ENCODE data around the gene VIPR2.
"Not testable (repeated sequence)": the region's sequence is repeated elsewhere in the genome, so short reads cannot be mapped to it uniquely, and the experiment has no call there.

The VIPR2 gene

DNA sequence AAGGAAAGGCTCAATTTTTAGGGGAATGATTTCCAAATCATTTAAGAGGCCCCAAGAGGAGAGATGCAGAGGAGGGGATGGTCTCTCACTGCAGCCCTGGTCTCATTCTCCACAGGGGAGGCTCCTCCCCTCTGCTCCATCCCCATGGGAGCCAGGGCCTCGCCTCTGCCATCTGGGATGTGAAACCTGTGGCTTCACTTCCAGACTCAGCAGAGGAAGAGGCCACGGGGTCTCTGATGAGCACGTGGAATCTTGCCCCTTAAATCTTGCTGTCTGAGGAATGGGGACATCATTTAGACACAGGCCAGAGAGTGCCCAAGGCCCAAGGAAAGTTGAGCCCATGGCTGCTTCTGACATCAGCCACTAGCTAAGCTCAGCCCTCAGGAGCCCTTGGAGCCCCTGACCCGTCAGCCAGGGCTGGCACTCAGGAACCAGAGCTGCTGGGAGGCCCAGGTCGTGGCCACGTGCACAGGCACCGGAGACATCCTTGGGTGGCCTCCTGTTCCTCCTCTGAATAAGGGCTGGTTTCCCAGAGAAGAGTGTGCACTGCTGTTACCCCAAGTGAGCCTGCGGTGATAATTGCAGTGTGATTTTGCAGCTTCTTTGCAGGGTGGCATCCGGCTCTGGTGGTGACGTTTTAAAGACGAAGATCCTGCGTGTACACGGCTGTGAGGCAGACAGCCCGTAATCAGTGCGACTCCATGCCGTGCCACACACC is 50.5 kb downstream of the VIPR2 start:
- no peak for DNase-seq (ENCODE audit: low read depth in 2 of 3, low spot score in 1 of 3)

DNA sequence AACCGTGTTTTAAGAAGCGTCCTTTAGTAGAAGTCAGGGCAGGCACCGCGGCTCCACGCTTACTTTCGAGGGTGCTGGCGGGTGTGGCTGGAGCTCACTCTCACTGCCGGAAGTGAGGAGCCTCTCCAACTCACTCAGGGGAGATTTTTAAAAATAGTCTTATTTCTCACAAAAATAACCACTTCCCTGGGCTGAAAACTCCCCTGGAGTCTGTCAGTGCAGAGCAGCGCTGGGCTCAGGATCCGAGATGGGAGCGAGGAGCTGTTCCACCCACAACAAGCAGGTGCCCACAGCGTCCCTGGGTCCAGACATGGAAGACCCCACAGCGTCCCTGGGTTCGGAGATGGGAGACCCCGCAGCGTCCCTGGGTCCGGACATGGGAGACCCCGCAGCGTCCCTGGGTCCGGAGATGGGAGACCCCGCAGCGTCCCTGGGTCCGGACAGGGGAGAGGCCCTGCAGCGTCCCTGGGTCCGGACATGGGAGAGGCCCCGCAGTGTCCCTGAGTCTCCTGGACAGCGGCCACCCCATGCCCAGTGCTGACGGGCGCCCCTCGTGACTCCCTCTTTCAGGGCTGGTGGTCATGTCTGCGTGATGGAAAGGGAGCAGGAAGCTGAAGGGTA is 51.2 kb downstream of the VIPR2 start:
- DNase-seq (ENCODE audit: low read depth in 2 of 3, low spot score in 1 of 3), result no peak

DNA sequence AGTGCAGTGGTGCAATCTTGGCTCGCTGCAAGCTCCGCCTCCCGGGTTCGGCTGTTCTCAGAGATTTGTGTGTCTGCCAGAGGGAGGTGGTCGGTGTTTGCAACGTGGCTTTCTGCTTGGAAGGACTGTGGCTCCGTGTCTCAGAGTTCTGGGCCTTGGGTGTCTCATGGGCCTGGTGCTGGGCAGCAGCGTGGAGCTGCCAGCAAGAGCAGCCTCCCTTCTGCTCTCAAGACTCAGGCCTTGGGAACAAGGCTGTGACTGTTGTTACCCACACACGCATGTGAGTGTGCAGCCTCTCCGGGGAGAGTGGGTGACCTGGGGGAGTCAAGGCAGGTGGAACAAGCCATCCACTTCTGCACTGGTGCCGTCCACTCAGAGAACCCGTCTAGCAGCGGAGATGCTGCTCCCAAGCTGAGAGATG is 52.0 kb downstream of the VIPR2 start:
- no peak for DNase-seq (ENCODE audit: low read depth in 2 of 3, low spot score in 1 of 3)

DNA sequence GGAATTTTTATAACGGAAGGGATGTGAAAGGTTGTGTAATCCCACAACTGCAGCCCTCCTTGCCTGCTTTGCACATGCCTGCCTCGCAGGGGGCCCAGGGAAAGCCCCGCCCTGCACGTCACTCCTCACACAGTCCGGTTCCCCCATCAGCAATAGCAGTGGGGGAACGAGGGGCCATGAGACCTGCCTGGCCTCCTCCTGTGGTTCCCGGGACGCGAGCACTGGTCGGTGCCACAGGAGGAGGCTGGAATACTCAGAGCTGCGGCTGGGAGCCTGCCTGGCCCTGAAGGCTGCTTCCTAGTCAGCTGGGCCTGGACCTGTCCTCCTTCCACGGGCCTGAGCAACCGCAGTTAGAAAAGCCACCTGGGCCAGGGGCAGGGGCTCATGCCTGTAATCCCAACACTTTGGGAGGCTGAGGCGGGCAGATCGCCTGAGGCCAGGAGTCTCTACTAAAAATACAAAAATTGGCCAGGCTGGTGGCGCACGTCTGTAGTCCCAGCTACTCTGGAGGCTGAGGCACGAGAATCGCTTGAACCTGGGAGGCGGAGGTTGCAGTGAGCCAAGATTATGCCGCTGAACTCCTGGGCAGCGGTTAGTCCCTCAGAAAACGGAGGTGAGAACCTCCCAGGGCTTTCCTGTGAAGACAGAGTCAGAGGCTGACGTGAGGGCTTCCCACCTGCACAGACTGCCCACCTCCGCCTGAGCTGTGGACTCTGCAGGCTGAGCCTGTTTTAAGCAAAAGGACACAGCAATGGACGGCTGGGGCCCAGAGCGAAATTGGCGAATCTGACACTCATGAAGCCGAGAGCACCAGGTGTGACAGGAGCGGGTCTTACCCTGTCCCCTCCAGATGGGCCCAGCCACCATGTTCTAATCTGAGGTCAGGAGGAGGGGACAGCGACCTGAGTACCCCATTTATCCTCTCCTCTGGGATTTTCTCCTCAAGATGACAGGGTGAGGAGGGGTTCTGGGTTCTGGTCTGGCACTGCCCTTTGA is 52.9 kb downstream of the VIPR2 start:
- DNase-seq (ENCODE audit: low read depth in 2 of 3, low spot score in 1 of 3), result no peak

DNA sequence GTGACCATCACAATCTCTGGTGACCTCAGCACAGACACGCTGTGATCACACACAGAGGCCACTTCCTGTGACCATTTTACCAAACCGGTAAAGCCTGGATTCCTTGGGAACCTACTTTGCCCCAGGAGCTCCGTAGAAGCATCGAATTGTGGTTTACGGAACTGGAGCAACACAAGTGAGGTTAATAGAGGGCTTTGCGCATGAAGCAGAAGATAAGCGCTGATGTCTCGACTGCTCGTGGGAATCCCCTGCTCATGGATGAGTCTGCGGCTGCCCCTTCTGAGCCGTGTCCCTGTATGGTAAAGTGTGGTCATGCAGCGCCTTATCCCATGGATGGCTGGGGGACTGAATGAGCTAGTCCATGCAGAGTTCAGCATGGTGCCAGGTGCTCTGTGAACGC is 53.6 kb downstream of the VIPR2 start:
- no peak for DNase-seq (ENCODE audit: low read depth in 2 of 3, low spot score in 1 of 3)

DNA sequence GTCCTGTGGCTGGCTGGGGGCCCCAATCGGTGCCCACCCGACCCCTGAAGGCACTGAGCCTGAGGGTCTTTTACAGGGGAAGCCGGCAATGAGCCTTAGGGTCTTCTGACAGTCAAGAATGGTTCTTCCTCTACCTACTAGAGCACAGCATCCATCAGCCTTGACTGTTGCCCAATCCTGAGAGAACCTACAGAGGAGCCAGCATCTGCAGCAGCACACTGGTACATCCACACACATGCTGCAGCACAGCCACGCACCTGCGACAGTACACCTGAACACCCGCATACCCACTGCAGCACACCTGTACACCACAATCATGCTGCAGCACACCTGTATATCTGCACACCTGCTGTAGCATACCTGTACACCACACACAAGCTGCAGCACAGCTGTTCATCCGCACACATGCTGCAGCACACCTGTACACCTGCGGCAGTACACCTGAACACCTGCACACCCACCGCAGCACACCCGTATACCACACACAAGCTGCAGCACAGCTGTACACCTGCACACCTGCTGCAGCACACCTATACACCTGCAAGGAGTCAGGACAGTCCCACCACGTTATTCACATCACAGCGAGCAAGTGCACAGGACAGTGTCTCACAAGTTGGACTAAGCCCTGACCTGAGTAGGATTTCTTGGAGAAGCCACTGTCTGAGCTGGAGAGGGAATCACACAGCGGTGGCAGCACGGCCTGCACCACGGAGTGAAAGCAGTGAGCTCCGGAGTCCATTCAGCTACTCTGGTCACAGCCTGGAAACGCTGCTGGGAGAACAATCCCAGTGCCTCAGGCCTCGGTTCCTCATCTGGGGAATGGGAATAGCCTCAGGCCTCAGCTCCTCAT is 56.4 kb downstream of the VIPR2 start:
- DNase-seq (ENCODE audit: low read depth in 2 of 3, low spot score in 1 of 3), result no peak

DNA sequence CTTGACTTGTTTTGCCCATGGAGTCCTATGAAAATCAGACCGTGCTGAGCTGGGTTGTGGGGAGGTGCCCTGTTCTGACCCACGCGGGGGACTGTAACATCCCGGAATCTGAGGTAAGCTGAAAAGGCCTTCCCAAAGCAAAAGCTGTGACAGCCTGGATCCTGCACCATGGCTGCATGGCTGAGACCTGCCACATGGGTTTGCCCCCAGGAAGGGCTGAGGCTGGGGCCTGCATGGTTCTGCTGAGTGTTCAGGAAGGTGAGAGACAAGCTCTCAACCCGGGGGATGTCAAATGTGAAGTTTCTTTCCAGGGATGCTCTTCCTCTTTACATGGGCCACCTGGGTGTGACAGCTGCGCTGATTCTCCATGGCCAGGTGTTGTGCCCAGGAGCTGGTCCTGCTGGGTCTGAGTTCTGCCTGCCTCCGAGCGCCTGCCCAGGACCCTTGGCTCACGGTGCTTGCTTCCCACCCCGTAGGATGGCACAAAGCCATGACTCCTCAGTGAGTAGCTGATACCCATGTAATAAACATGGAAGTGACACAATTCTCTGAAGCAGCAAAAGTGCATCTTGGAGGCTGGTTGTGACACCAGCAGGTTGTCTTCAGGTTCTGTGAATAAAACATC is 58.3 kb downstream of the VIPR2 start:
- no peak for DNase-seq (ENCODE audit: low read depth in 2 of 3, low spot score in 1 of 3)

DNA sequence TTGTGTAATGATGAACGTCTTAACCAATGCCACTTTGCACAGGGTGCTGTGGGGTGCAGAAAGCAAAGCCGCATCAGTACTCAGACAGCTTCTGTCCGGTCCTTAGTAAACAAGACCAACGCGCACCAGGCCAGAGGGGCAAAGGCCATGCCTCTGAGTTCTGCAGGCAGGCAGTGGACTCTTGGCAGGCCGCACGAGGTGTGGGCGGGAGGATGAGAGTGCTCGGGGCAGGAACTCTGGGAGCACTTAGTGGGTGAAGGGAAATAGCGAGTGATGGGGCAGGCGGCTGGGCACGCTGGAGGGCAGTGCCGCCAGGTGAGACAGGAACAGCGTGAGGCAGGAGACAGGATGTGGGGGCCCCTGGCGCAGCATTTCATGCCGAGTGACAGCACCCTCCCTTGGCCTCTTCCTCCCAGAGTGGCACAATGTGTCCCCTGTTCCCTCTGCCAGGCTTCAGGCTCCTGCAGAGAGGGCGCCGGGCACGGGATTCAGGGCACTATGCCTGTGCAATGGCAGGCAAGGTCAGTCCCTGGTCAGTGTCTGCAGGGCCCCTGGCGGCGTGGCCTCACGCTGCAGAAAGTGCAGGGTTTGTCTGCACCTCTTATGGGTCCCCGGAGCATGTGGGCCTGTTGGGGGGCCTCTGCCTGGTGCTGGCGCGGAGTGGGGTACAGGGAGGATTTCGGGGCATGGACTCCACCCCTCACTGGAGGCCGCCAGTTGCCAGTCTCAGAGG is 60.4 kb downstream of the VIPR2 start:
- DNase-seq (ENCODE audit: low read depth in 2 of 3, low spot score in 1 of 3), result no peak

DNA sequence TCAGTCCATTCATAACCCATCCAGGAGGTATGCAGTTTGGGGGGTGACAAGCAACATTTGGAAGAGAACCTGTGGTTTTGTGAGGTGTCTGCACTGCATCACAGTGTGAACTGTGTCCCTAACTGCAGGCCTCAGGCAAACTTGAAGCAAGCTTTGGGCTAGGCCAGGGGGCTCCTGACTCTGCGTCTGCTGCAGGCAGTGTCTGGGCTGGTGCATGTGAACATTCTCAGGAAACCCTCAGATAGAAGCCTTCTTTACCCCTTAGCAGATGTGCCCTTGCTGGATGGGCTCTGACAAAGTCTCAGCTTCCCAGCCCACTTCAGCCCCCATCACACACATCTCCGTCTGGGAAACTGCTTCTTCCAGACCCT is 61.0 kb downstream of the VIPR2 start:
- DNase-seq (ENCODE audit: low read depth in 2 of 3, low spot score in 1 of 3), result no peak

DNA sequence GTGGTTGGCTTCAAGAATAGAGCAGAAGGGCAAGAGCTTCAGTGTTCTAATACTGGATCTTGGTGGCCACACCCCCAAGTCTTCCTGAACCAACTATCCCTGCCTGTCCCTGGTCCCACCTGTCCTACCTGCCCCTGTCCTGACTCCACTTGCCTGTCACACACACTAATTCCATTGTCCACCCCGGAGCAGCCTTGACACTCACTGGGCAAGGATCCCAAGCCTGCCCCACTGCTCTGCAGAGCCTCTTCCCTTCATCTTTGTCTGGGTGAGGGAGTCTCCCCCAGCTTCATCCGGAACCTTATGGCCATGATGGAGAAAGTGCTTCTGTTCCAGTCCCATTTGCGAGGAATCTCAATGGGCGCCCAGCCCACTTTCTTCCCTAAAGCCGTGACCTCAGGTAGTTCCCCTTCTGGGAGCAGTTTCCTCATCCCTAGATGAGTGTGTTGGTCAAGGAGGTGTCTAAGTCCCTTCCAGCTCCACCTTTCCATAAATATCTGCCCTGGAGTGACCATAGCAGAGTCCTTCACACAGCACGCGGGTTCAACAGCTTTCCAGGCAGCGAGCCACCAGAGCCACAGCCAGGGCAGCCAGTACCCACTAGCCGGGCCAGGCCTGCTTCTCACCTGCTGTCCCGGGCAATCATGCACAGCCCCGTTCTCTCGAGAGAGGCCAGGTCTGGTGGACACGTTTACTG is 61.5 kb downstream of the VIPR2 start:
- DNase-seq (ENCODE audit: low read depth in 2 of 3, low spot score in 1 of 3), result no peak

DNA sequence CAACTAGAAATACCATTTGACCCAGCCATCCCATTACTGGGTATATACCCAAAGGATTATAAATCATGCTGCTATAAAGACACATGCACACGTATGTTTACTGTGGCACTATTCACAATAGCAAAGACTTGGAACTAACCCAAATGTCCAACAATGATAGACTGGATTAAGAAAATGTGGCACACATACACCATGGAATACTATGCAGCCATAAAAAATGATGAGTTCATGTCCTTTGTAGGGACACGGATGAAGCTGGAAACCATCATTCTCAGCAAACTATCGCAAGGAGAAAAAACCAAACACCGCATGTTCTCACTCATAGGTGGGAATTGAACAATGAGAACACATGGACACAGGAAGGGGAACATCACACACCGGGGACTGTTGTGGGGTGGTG is 62.6 kb downstream of the VIPR2 start:
- DNase-seq (ENCODE audit: low read depth in 2 of 3, low spot score in 1 of 3), result not testable (repeated sequence)

DNA sequence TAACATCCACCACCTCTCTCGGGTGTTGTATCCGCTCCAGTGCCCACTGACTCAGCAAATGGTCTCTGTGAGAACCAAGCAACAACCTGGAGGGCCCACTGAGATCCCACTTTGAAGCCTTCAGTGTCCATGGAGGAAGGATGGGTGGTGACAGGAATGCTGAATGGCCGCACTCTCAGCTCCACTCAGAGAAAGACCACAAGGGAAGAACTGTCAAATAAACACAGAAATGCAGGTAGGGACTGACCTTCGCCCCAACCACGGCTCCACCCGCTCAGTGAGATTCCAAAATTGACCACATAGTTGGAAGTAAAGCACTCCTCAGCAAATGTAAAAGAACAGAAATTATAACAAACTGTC is 65.8 kb downstream of the VIPR2 start:
- no peak for DNase-seq (ENCODE audit: low read depth in 2 of 3, low spot score in 1 of 3)

DNA sequence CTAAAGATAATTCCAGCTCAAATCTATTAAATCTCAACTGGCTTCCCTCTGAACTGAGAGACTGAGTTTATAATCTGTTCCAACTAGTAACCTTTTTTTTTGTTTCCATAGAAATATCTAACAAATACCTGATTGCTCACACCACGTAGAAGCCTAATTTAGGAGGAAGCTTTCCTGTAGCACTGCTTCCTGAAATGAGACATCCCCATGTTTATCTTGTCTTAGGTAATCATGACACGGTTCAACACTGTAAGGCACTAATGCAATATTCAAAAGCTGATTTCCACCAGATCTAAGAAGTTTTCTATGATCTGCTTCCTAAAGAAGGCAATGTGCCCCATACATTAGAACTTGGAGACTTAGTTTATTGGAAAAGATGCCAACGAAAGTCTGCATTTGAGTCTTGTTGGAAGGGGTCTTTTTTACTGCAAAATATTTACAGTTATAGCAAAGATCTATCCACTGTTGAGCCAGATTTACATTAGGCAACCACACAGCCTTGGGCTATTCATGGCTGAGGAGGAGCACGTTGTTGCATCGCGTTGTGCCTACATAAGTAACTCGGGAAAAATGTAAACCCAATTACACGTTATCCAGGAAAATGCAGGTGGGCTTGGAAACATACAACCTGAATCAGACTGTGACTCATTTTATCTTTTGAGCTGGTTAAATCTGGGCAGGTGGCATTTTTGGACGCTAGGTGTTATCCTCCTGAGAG is 66.3 kb downstream of the VIPR2 start:
- DNase-seq (ENCODE audit: low read depth in 2 of 3, low spot score in 1 of 3), result no peak

DNA sequence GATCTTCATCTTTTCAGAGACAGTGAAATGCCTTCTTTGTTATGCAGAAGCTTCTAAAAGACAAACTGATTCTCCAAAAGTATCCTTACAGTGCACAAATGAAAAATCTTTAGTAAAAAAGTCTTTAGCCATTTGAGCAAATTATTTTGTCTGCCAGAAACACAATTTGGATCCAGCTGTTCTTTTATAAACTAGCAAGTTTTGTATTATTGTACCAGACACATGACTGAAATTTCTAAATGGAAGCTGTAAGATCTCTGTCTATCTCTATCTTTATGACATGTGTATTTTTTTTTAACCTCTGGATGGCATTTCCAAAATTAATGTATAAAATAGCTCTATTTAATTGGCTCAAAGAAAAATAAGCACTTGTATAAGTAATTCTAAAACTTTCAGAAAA is 68.3 kb downstream of the VIPR2 start:
- DNase-seq (ENCODE audit: low read depth in 2 of 3, low spot score in 1 of 3), result no peak

DNA sequence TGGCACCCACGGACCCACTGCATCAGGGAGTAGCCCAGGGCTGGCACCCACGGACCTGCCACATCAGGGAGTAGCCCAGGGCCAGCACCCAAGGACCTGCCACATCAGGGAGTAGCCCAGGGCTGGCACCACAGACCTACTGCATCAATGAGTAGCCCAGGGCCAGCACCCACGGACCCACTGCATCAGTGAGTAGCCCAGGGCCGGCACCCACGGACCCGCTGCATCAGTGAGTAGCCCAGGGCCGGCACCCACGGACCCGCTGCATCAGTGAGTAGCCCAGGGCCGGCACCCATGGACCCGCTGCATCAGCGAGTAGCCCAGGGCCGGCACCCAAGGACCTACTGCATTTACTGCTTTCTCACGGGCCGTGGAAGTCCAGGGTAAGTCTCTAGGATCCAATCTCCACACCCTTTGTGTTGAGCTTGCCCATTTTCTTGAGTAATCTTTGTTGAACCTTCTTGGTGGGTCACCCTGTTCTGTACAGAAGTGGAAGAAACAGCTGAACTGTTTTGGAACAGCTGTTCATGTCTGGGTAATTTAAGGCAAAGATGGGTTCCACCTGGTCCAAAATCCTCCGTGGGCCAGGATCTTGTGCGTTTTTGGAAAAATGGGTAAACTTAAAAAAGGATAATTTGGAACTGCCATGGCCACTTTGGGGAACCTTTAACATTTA is 69.0 kb downstream of the VIPR2 start:
- no peak for DNase-seq (ENCODE audit: low read depth in 2 of 3, low spot score in 1 of 3)

DNA sequence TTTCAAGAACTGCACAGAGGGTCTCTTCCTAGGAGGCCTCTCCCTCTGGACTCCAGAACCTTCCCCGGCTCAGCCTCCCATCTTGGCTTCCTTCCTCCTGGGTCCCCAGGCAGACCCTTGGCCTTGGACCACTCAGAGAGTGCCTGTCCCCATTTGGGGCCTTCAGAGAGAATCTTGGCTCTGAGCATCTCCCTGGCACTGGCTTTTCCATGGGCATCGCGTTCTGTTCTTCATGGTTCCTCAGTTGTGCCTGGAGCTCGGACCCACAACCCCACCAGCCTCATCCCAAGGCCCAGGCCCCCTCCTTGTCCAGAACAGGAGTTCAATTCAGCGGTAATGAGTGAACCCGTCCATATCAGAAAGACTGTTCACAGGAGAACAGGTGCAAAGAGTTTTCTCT is 73.4 kb downstream of the VIPR2 start:
- no peak for DNase-seq (ENCODE audit: low read depth in 2 of 3, low spot score in 1 of 3)

DNA sequence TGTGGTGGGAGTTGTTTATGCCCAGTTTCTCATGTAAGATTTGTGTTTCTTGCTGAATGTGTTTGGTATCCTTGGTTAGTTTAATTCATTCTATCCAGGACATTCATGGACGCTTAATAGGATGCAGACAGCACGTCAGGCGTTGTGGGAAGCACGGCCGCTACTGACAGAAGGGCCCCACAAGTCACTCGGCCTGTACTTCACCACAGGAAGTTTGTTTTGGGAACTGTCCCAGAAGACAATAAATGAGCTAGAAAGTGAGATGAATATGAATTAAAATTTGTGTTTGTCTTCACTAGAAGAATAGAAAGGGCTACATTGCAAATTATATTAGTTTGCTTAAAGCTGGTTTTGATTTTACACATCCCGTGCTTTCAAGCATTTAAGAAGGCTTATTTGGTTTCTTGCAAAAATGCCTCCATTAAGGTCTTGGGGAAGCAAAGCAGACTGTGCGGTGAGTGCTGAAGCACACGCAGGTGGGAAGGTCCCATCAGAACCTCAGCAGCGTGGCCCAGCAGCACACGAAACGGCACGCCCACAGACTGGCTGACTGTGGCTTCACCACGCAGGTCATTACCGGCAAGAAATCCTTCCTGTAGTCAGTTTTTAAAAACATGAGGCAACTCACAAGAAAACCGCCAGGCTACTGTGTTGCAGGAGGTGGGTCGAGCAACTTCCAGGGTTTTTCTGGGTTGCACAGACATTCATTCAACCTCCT is 74.1 kb downstream of the VIPR2 start:
- peak in 1 of 3 donors; percentile 9 for DNase-seq (ENCODE audit: low read depth in 2 of 3, low spot score in 1 of 3)
